NT2/D1 (cell line): Measurements from ENCODE around the gene ANAPC4.

Experiments used
- SUZ12 ChIP-seq: IDR thresholded peaks from 2 replicates; pipeline ENCODE4 v1.6.1; 2011; ENCODE audit not compliant: insufficient read length, insufficient read depth; ENCODE audit errors: extremely low read depth
- ZNF274 ChIP-seq: IDR thresholded peaks from 2 replicates; pipeline ENCODE4 v1.6.1; 2011; ENCODE audit warnings: mild to moderate bottlenecking, low read depth, low read length

GRCh38 chr4:25378437-25378743, 1.3 kb downstream of the ANAPC4 start:
- TF ChIP-seq SUZ12 (no peak), ZNF274 (no peak)
